OCI-LY1 (cell line): ENCODE data around the gene PADI6.

ENCODE experiments used
- H2AFZ ChIP-seq: fragments of 200-600 bp; sonication (generic), shearing (Covaris generic); 2 replicates; pipeline ENCODE4 v1.6.0; 2014; ENCODE audit warnings: antibody characterized with exemption, mild to moderate bottlenecking, low read length
- H3F3A ChIP-seq: fragments of 200-600 bp; sonication (generic), shearing (Covaris generic); 2 replicates; pipeline ENCODE4 v1.6.0; 2014; ENCODE audit warnings: mild to moderate bottlenecking, antibody characterized with exemption, low read length, moderate library complexity; ENCODE audit not compliant: insufficient read depth
- H3K27ac ChIP-seq: fragments of 200-600 bp; sonication (generic); 2 replicates; pipeline ENCODE4 v1.5.1; 2014; ENCODE audit warnings: low read length, mixed run types, mild to moderate bottlenecking, low read depth; ENCODE audit not compliant: poor library complexity, severe bottlenecking
- H3K27me3 ChIP-seq: fragments of 200-600 bp; sonication (generic); 2 replicates; pipeline ENCODE4 v1.6.0; 2014; ENCODE audit warnings: antibody characterized with exemption, mild to moderate bottlenecking, low read length, moderate library complexity; ENCODE audit not compliant: insufficient read depth
- H3K36me3 ChIP-seq: fragments of 200-600 bp; sonication (generic); 2 replicates; pipeline ENCODE4 v1.6.1; 2014; ENCODE audit warnings: mild to moderate bottlenecking, antibody characterized with exemption, low read length, moderate library complexity, mixed read lengths; ENCODE audit not compliant: insufficient read depth
- H3K4me1 ChIP-seq: fragments of 200-600 bp; sonication (generic); 2 replicates; pipeline ENCODE4 v1.5.1; 2014; ENCODE audit warnings: mild to moderate bottlenecking, low read length, moderate library complexity; ENCODE audit not compliant: insufficient read depth, severe bottlenecking
- H3K4me2 ChIP-seq: fragments of 200-600 bp; sonication (generic), shearing (Covaris generic); 2 replicates; pipeline ENCODE4 v1.6.1; 2014; ENCODE audit warnings: low read length
- H3K4me3 ChIP-seq: fragments of 200-600 bp; sonication (generic); 2 replicates; pipeline ENCODE4 v1.5.1; 2014; ENCODE audit warnings: low read length, low read depth, mild to moderate bottlenecking, mixed read lengths; ENCODE audit not compliant: poor library complexity, severe bottlenecking
- H3K79me2 ChIP-seq: fragments of 200-600 bp; shearing (Covaris generic); 2 replicates; pipeline ENCODE4 v1.6.1; 2016; ENCODE audit warnings: mixed run types, low read length, mixed read lengths; ENCODE audit not compliant: insufficient read depth
- H3K9ac ChIP-seq: fragments of 200-600 bp; sonication (generic), shearing (Covaris generic); 2 replicates; pipeline ENCODE4 v1.6.1; 2014; ENCODE audit warnings: mild to moderate bottlenecking, low read length, mixed read lengths
- H3K9me2 ChIP-seq: fragments of 200-600 bp; sonication (generic), shearing (Covaris generic); 2 replicates; pipeline ENCODE4 v1.6.1; 2014; ENCODE audit warnings: low read depth, mild to moderate bottlenecking, low read length, mixed read lengths
- H3K9me3 ChIP-seq: fragments of 200-600 bp; shearing (Covaris generic); 2 replicates; pipeline ENCODE4 v1.6.1; 2014; ENCODE audit warnings: low read length, mixed read lengths
- H4K20me1 ChIP-seq: fragments of 200-600 bp; sonication (generic), shearing (Covaris generic); 2 replicates; pipeline ENCODE4 v1.6.0; 2016; ENCODE audit warnings: mild to moderate bottlenecking, low read length; ENCODE audit not compliant: insufficient read depth
- CTCF ChIP-seq: fragments of 200-600 bp; sonication (generic), shearing (Covaris generic); IDR thresholded peaks from 2 replicates; pipeline ENCODE4 v1.5.1; 2017; ENCODE audit warnings: mild to moderate bottlenecking, antibody characterized with exemption, low read length, moderate library complexity, mixed read lengths
- EZH2 ChIP-seq: fragments of 200-600 bp; sonication (generic), shearing (Covaris generic); IDR thresholded peaks from 2 replicates; pipeline ENCODE4 v1.8.0; 2017; ENCODE audit warnings: borderline replicate concordance, mixed run types, mild to moderate bottlenecking, antibody characterized with exemption, low read length, moderate library complexity, mixed read lengths

Gene PADI6

GRCh38 chr1:17400725-17401341 is 28.8 kb downstream of the PADI6 start:
- no peak overlapping the region for H3K4me3 ChIP-seq
- no peak overlapping the region for H3K9ac ChIP-seq
- H2AFZ ChIP-seq, result no peak overlapping the region
- no peak overlapping the region for H3K27ac ChIP-seq
- no peak overlapping the region for H3K4me2 ChIP-seq
- no peaks in the 10 kb centered on the region for H3K27me3 ChIP-seq
- TF ChIP-seq CTCF (no peak; the same call in 1 of the 2 replicates), EZH2 (no peak)
- H3F3A ChIP-seq, result no peaks in the 10 kb centered on the region
- no peaks in the 10 kb centered on the region for H3K9me3 ChIP-seq
- no peaks in the 10 kb centered on the region for H3K79me2 ChIP-seq
- no peaks in the 10 kb centered on the region for H3K4me1 ChIP-seq
- H3K36me3 ChIP-seq, result peaks cover 2% of the 10 kb centered on the region; the same call in 1 of the 2 replicates
- no peaks in the 10 kb centered on the region for H4K20me1 ChIP-seq
- H3K9me2 ChIP-seq, result no peaks in the 10 kb centered on the region

- no peaks in the 10 kb centered on the region for H3K27me3 ChIP-seq
- H3F3A ChIP-seq, result no peaks in the 10 kb centered on the region
- no peaks in the 10 kb centered on the region for H3K9me2 ChIP-seq
- H3K27ac ChIP-seq, result no peak overlapping the region
- no peak overlapping the region for H3K9ac ChIP-seq
- no peaks in the 10 kb centered on the region for H3K4me1 ChIP-seq
- no peak overlapping the region for H3K4me3 ChIP-seq
- H3K4me2 ChIP-seq, result no peak overlapping the region
- H3K9me3 ChIP-seq, result no peaks in the 10 kb centered on the region
- peaks cover 8% of the 10 kb centered on the region for H3K36me3 ChIP-seq
- no peaks in the 10 kb centered on the region for H4K20me1 ChIP-seq
- no peak overlapping the region for H2AFZ ChIP-seq
- H3K79me2 ChIP-seq, result no peaks in the 10 kb centered on the region
- no peak for TF ChIP-seq EZH2
- no peak for TF ChIP-seq CTCF
Observed at GRCh38 chr1:17401841-17402240, 29.8 kb downstream of the PADI6 start.

GRCh38 chr1:17403081-17403480 is 31.1 kb downstream of the PADI6 start:
- TF ChIP-seq CTCF (no peak), EZH2 (no peak)
- Histone ChIP-seq H3K9me3 (no peaks in the 10 kb centered on the region), H3F3A (no peaks in the 10 kb centered on the region), H4K20me1 (no peaks in the 10 kb centered on the region), H3K4me1 (no peaks in the 10 kb centered on the region), H3K4me2 (no peak overlapping the region), H3K4me3 (no peak overlapping the region), H3K36me3 (peaks cover 20% of the 10 kb centered on the region), H3K9me2 (no peaks in the 10 kb centered on the region), H3K9ac (no peak overlapping the region), H3K27me3 (no peaks in the 10 kb centered on the region), H2AFZ (no peak overlapping the region), H3K27ac (no peak overlapping the region), H3K79me2 (no peaks in the 10 kb centered on the region)
